Measurements from ENCODE around the gene EFNA1.
"Not testable (repeated sequence)": the region's sequence is repeated elsewhere in the genome, so short reads cannot be mapped to it uniquely, and the experiment has no call there.

- not testable (repeated sequence) for TF ChIP-seq CTCF (IDR thresholded peaks at IDR 0.05); ZFX (IDR thresholded peaks at IDR 0.05; ENCODE audit: borderline replicate concordance)
Measured at GRCh38 chr1:155162631-155163030, 35.0 kb downstream of the EFNA1 start.
